K562 (cell line): Measurements from ENCODE around the gene PPFIA3. TPM values are rescaled to one million over a fixed set of nuclear protein-coding genes. Genes with fewer than 3 reads are reported as not detected.

Experiments used
- ATAC-seq: fragments of 200-7000 bp; cut with Tn5 transposase; 3 replicates; pipeline ENCODE4 v1.9.1; 2020; ENCODE audit warnings: moderate library complexity
- BruUV-seq: library from RNA; stranded (reverse); fragments of 400-500 nt; replicated peaks from 2 replicates; lab custom pipeline; 2021; lab: Mats Ljungman, UMichigan
- CTCF ChIA-PET: fragments of 300-600 bp; formaldehyde crosslinking; extraction: SDS; loops from one replicate; lab custom pipeline; 2021; ENCODE audit warnings: low intra/inter-chr PET ratio; lab: Yijun Ruan, JAX
- POLR2A ChIA-PET: fragments of 300-600, 350-650 bp; sonication (Branson Sonifier 250); formaldehyde crosslinking; extraction: SDS; loops from one replicate; lab custom pipeline; 2021; ENCODE audit warnings: antibody characterized with exemption, inconsistent platforms; lab: Yijun Ruan, JAX
- DNase-seq, 4 experiments: peaks; one replicate each; pipeline versions ENCODE4 v3.0.0 to v3.0.0-alpha.2; 2011 to 2018; ENCODE audit warnings: low spot score in 3 of 4, mixed read lengths in 3 of 4; ENCODE audit errors: extremely low read depth in 1 of 4
- FAIRE-seq: peaks from 2 replicates; lab custom pipeline; 2011; peaks lifted over from hg19 to GRCh38; lab: Jason Lieb, UNC
- H2AFZ ChIP-seq: 2 replicates; pipeline ENCODE4 v1.6.0; 2011; ENCODE audit warnings: low read depth, low read length, control low read depth, inconsistent platforms
- H3K27ac ChIP-seq: fragments of 200-600 bp; 3 replicates; pipeline ENCODE4 v1.8.0; 2011; ENCODE audit warnings: low read depth, mild to moderate bottlenecking, control low read depth, inconsistent platforms, low read length, moderate library complexity, mixed read lengths; ENCODE audit errors: extremely low read depth
- H3K27me3 ChIP-seq, 2 experiments: fragments of 300-600 bp in 1 of 2; 2 replicates in 1 of 2; 3 replicates in 1 of 2; pipeline versions ENCODE4 v1.6.0 to v1.8.0; 2011; ENCODE audit warnings: inconsistent platforms in 2 of 2, low read length in 2 of 2, mild to moderate bottlenecking in 1 of 2, mixed read lengths in 1 of 2, moderate library complexity in 1 of 2; ENCODE audit not compliant: control insufficient read depth in 2 of 2, insufficient read depth in 2 of 2
- H3K36me3 ChIP-seq: fragments of 300-600 bp; 3 replicates; pipeline ENCODE4 v1.8.0; 2011; ENCODE audit warnings: mild to moderate bottlenecking, low read length, inconsistent platforms; ENCODE audit not compliant: control insufficient read depth, insufficient read depth
- H3K4me1 ChIP-seq, 2 experiments: fragments of 200-600 bp in 1 of 2; replicated peaks in 1 of 2; 2 replicates in 1 of 2; 3 replicates in 1 of 2; pipeline versions ENCODE4 v1.5.1 to v1.8.0; 2011; ENCODE audit warnings: inconsistent platforms in 2 of 2, low read length in 2 of 2, mild to moderate bottlenecking in 1 of 2, mixed read lengths in 1 of 2, moderate library complexity in 1 of 2; ENCODE audit not compliant: control insufficient read depth in 2 of 2, insufficient read depth in 2 of 2
- H3K4me2 ChIP-seq: 2 replicates; pipeline ENCODE4 v1.6.1; 2011; ENCODE audit warnings: low read length, control low read depth, inconsistent platforms, mixed read lengths; ENCODE audit not compliant: insufficient read depth
- H3K4me3 ChIP-seq: fragments of 200-600 bp; sonication (generic), shearing (Covaris generic); 2 replicates; pipeline ENCODE4 v1.5.1; 2016; ENCODE audit warnings: control low read depth, inconsistent platforms
- H3K79me2 ChIP-seq: fragments of 200-600 bp; 3 replicates; pipeline ENCODE4 v1.8.0; 2011; ENCODE audit warnings: low read length, inconsistent platforms; ENCODE audit not compliant: control insufficient read depth, insufficient read depth
- H3K9ac ChIP-seq, 2 experiments: 2 replicates each; pipeline versions ENCODE4 v1.6.0 to v1.6.1; 2011; ENCODE audit warnings: low read depth in 2 of 2, low read length in 2 of 2, control low read depth in 1 of 2, inconsistent platforms in 1 of 2, mild to moderate bottlenecking in 1 of 2, mixed read lengths in 1 of 2; ENCODE audit not compliant: insufficient read depth in 1 of 2
- H3K9me1 ChIP-seq: one replicate; pipeline ENCODE4 v1.6.0; 2011; ENCODE audit warnings: inconsistent platforms, mild to moderate bottlenecking, low read length, moderate library complexity; ENCODE audit not compliant: control insufficient read depth, insufficient read depth
- H3K9me3 ChIP-seq: replicated peaks from 2 replicates; pipeline ENCODE4 v1.5.1; 2011; ENCODE audit warnings: low read depth, low read length, inconsistent platforms; ENCODE audit not compliant: control insufficient read depth, insufficient read depth
- H4K20me1 ChIP-seq: replicated peaks from 2 replicates; pipeline ENCODE4 v1.6.1; 2011; ENCODE audit warnings: low read length, inconsistent platforms, mixed read lengths; ENCODE audit not compliant: control insufficient read depth, insufficient read depth
- CEBPG ChIP-seq, 3 experiments: fragments of 200-800 bp in 1 of 3; sonication (Bioruptor generic) in 1 of 3; sonication (generic) in 1 of 3; formaldehyde crosslinking in 1 of 3; IDR thresholded peaks in 2 of 3; conservative IDR thresholded peaks in 1 of 3; 2 replicates each; pipeline versions ENCODE4 v1.6.1 to v1.8.0; 2016 to 2022; ENCODE audit warnings: missing compliant biosample characterization in 2 of 3, missing genetic modification characterization in 2 of 3, mild to moderate bottlenecking in 1 of 3, missing genetic modification reagents in 1 of 3
- HEY1 ChIP-seq: fragments of 250-450 bp; sonication (Bioruptor Pico); IDR thresholded peaks from 2 replicates; pipeline ENCODE4 v1.5.0; 2020; ENCODE audit warnings: mild to moderate bottlenecking, moderate library complexity, borderline replicate concordance
- MAZ ChIP-seq, 2 experiments: fragments of 450-650 bp in 1 of 2; sonication (generic) in 1 of 2; formaldehyde crosslinking; IDR thresholded peaks in 1 of 2; conservative IDR thresholded peaks in 1 of 2; 2 replicates each; pipeline versions ENCODE4 v1.4.0 to v1.5.0; 2020; ENCODE audit warnings: mild to moderate bottlenecking in 1 of 2, missing genetic modification reagents in 1 of 2
- RBM25 ChIP-seq: fragments of 200-400 bp; formaldehyde crosslinking; IDR thresholded peaks from 2 replicates; pipeline ENCODE4 v1.6.1; 2018; ENCODE audit warnings: low read length, low read depth, moderate library complexity; ENCODE audit not compliant: severe bottlenecking
- TRIM24 ChIP-seq, 2 experiments: fragments of 450-650 bp; IDR thresholded peaks; 2 replicates each; pipeline ENCODE4 v1.6.1; 2016
- ZNF146 ChIP-seq: IDR thresholded peaks from one replicate; pipeline ENCODE4 v1.6.1; 2018; ENCODE audit warnings: missing compliant biosample characterization; ENCODE audit not compliant: unreplicated experiment
- ZNF324 ChIP-seq: fragments of 250-450 bp; sonication (Bioruptor Pico); IDR thresholded peaks from 2 replicates; pipeline ENCODE4 v1.4.0; 2020; ENCODE audit warnings: mild to moderate bottlenecking
- WGBS: fragments of 100-300 bp; shearing (Covaris generic); methylation state at CpG from one replicate; pipeline ENCODE4 v1.1.6; 2016; ENCODE audit warnings: low coverage, mixed read lengths; ENCODE audit not compliant: insufficient coverage; ENCODE audit errors: missing lambda C conversion rate; 5-methylcytosine and 5-hydroxymethylcytosine counted together
- in situ Hi-C: fragments of 300-500 bp; cut with MboI; formaldehyde crosslinking; loops from 4 replicates; pipeline ENCODE4 v1.15.0; 2018; ENCODE audit warnings: inconsistent platforms, mixed read lengths
- intact Hi-C: fragments of 100-400 bp; cut with micrococcal nuclease; formaldehyde crosslinking; loops from 2 replicates; pipeline ENCODE4 v1.14.2; 2022
- polyA plus RNA-seq, 8 experiments: library from polyadenylated mRNA; depleted of rRNA in 4 of 8; stranded (reverse) in 5 of 8; unstranded in 3 of 8; fragments of >200 nt; fragmentation: Nextera tagmentation in 2 of 8; fragmentation: Illumina TruSeq in 1 of 8; extraction: Ambion mirVana in 2 of 8; extraction: Trizol in 1 of 8; gene quantifications; 2 replicates each; pipeline versions ENCODE4 v1.2.1 to v1.2.3, GENCODE V29; 2011 to 2014; ENCODE audit warnings: inconsistent platforms in 1 of 8, missing spikeins in 1 of 8
- total RNA-seq, 7 experiments: library from RNA; depleted of rRNA in 6 of 7; stranded (reverse); fragments of >200 nt in 6 of 7; fragmentation: Illumina TruSeq in 2 of 7; extraction: Trizol in 2 of 7; gene quantifications; 2 replicates each; pipeline versions ENCODE4 v1.2.1 to v1.2.3, GENCODE V29; 2011 to 2021; ENCODE audit warnings: low replicate concordance in 1 of 7
- TF ChIP-seq, protein P1 (sequence below): fragments of 450-650 bp; IDR thresholded peaks from 2 replicates; pipeline ENCODE4 v1.6.1; 2016; ENCODE audit warnings: mild to moderate bottlenecking, moderate library complexity
- TF ChIP-seq, protein P2 (sequence below): sonication (generic); formaldehyde crosslinking; IDR thresholded peaks from 2 replicates; pipeline ENCODE4 v1.8.1; 2022; ENCODE audit warnings: missing genetic modification reagents

Gene PPFIA3
- total and polyA plus RNA-seq, 9 of the 15 experiments (the other 6 are each of a cell fraction or from before 2014, with no cell fraction given): 0.10 to 53.0 (median 17.6) TPM

DNA sequence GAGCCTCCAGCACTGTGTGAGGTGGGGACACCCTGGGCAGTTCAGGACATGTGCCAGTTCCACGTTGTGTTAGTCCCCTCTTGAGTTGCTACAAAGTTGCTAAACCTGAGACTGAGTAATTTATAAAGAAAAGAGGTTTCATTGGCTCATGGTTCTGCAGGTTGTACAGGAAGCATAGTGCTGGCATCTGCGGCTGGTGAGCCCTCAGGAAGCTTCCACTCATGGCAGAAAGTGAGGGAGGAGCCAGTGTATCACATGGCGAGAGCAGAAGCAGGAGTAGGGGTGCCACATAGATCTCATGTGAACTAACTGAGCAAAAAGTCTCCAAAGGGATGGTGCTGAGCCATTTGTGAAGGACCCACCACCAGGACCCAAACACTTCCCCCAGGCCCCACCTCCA lies 71.4 kb downstream of the PPFIA3 start:
- Histone ChIP-seq H3K27ac (no peak overlapping the region), H3K4me1 (no peaks in the 10 kb centered on the region), H4K20me1 (no peaks in the 10 kb centered on the region), H3K9me1 (no peaks in the 10 kb centered on the region), H3K9me3 (peaks cover 8% of the 10 kb centered on the region; the same call in 1 of the 2 replicates), H2AFZ (no peak overlapping the region), H3K4me3 (no peak overlapping the region), H3K27me3 (no peaks in the 10 kb centered on the region), H3K9ac (no peak overlapping the region), H3K79me2 (no peaks in the 10 kb centered on the region), H3K4me2 (no peak overlapping the region), H3K36me3 (peaks cover 45% of the 10 kb centered on the region)
- 82% methylated on average over 3 of the region's 3 CpGs for WGBS
- no TSS peak for BruUV-seq
- ChIA-PET POLR2A (interaction anchor here (1.6 kb wide), 1 partner anchor 8 kb away, joined by 3 read pairs; no protein-coding TSS in a partner anchor), CTCF (no interaction called here)
- FAIRE-seq (no peak), DNase-seq (peak in 1 of 4 experiments; percentile 3), ATAC-seq (no peak)
- in situ Hi-C loops (loop anchor here (5.0 kb wide), 1 partner anchor 93 kb away; no protein-coding TSS in a partner anchor), intact Hi-C loops (no loop called here)
- TF ChIP-seq MAZ (CRISPR knock-in tag; conservative IDR thresholded peaks at IDR 0.05 in 1 of 2, IDR thresholded peaks at IDR 0.05 in 1 of 2) (no peak), CEBPG (CRISPR knock-in tag; IDR thresholded peaks at IDR 0.05) (no peak), CEBPG (tag; conservative IDR thresholded peaks at IDR 0.05 in 1 of 2, IDR thresholded peaks at IDR 0.05 in 1 of 2) (no peak), TRIM24 (IDR thresholded peaks at IDR 0.05) (peak in 1 of 2 experiments; percentile 39; a peak in 1 of 4 replicates), ZNF324 (CRISPR knock-in tag) (no peak), ZNF146 (CRISPR knock-in tag) (no peak), HEY1 (CRISPR knock-in tag) (no peak), RBM25 (no peak)
- TF ChIP-seq, protein P1, sequence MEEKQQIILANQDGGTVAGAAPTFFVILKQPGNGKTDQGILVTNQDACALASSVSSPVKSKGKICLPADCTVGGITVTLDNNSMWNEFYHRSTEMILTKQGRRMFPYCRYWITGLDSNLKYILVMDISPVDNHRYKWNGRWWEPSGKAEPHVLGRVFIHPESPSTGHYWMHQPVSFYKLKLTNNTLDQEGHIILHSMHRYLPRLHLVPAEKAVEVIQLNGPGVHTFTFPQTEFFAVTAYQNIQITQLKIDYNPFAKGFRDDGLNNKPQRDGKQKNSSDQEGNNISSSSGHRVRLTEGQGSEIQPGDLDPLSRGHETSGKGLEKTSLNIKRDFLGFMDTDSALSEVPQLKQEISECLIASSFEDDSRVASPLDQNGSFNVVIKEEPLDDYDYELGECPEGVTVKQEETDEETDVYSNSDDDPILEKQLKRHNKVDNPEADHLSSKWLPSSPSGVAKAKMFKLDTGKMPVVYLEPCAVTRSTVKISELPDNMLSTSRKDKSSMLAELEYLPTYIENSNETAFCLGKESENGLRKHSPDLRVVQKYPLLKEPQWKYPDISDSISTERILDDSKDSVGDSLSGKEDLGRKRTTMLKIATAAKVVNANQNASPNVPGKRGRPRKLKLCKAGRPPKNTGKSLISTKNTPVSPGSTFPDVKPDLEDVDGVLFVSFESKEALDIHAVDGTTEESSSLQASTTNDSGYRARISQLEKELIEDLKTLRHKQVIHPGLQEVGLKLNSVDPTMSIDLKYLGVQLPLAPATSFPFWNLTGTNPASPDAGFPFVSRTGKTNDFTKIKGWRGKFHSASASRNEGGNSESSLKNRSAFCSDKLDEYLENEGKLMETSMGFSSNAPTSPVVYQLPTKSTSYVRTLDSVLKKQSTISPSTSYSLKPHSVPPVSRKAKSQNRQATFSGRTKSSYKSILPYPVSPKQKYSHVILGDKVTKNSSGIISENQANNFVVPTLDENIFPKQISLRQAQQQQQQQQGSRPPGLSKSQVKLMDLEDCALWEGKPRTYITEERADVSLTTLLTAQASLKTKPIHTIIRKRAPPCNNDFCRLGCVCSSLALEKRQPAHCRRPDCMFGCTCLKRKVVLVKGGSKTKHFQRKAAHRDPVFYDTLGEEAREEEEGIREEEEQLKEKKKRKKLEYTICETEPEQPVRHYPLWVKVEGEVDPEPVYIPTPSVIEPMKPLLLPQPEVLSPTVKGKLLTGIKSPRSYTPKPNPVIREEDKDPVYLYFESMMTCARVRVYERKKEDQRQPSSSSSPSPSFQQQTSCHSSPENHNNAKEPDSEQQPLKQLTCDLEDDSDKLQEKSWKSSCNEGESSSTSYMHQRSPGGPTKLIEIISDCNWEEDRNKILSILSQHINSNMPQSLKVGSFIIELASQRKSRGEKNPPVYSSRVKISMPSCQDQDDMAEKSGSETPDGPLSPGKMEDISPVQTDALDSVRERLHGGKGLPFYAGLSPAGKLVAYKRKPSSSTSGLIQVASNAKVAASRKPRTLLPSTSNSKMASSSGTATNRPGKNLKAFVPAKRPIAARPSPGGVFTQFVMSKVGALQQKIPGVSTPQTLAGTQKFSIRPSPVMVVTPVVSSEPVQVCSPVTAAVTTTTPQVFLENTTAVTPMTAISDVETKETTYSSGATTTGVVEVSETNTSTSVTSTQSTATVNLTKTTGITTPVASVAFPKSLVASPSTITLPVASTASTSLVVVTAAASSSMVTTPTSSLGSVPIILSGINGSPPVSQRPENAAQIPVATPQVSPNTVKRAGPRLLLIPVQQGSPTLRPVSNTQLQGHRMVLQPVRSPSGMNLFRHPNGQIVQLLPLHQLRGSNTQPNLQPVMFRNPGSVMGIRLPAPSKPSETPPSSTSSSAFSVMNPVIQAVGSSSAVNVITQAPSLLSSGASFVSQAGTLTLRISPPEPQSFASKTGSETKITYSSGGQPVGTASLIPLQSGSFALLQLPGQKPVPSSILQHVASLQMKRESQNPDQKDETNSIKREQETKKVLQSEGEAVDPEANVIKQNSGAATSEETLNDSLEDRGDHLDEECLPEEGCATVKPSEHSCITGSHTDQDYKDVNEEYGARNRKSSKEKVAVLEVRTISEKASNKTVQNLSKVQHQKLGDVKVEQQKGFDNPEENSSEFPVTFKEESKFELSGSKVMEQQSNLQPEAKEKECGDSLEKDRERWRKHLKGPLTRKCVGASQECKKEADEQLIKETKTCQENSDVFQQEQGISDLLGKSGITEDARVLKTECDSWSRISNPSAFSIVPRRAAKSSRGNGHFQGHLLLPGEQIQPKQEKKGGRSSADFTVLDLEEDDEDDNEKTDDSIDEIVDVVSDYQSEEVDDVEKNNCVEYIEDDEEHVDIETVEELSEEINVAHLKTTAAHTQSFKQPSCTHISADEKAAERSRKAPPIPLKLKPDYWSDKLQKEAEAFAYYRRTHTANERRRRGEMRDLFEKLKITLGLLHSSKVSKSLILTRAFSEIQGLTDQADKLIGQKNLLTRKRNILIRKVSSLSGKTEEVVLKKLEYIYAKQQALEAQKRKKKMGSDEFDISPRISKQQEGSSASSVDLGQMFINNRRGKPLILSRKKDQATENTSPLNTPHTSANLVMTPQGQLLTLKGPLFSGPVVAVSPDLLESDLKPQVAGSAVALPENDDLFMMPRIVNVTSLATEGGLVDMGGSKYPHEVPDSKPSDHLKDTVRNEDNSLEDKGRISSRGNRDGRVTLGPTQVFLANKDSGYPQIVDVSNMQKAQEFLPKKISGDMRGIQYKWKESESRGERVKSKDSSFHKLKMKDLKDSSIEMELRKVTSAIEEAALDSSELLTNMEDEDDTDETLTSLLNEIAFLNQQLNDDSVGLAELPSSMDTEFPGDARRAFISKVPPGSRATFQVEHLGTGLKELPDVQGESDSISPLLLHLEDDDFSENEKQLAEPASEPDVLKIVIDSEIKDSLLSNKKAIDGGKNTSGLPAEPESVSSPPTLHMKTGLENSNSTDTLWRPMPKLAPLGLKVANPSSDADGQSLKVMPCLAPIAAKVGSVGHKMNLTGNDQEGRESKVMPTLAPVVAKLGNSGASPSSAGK: no peak
- TF ChIP-seq, protein P2, sequence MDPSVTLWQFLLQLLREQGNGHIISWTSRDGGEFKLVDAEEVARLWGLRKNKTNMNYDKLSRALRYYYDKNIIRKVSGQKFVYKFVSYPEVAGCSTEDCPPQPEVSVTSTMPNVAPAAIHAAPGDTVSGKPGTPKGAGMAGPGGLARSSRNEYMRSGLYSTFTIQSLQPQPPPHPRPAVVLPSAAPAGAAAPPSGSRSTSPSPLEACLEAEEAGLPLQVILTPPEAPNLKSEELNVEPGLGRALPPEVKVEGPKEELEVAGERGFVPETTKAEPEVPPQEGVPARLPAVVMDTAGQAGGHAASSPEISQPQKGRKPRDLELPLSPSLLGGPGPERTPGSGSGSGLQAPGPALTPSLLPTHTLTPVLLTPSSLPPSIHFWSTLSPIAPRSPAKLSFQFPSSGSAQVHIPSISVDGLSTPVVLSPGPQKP (CRISPR knock-in tag): no peak
